Keratinocyte (primary cell): ENCODE data around the gene TPPP3. TPM values are rescaled to one million over a fixed set of nuclear protein-coding genes. Genes with fewer than 3 reads are reported as not detected.

Experiments used
- DNase-seq: peaks from one replicate; pipeline ENCODE4 v3.0.0-alpha.2; 2011; ENCODE audit warnings: low read depth, missing footprints, low spot score
- FAIRE-seq: peaks from 2 replicates; lab custom pipeline; 2011; peaks lifted over from hg19 to GRCh38; lab: Jason Lieb, UNC
- H2AFZ ChIP-seq: 2 replicates; pipeline ENCODE4 v1.6.0; 2012; ENCODE audit warnings: low read length, control low read depth, inconsistent platforms; ENCODE audit not compliant: control insufficient read depth
- H3K27ac ChIP-seq: 2 replicates; pipeline ENCODE4 v1.5.1; 2011; ENCODE audit warnings: low read length; ENCODE audit not compliant: control insufficient read depth, insufficient read depth
- H3K27me3 ChIP-seq: 3 replicates; pipeline ENCODE4 v1.6.0; 2011; ENCODE audit warnings: low read length; ENCODE audit not compliant: control insufficient read depth, insufficient read depth; ENCODE audit errors: extremely low read depth
- H3K36me3 ChIP-seq, 2 experiments: 2 replicates in 1 of 2; 3 replicates in 1 of 2; pipeline ENCODE4 v1.5.1; 2011; ENCODE audit warnings: low read length in 2 of 2, mild to moderate bottlenecking in 1 of 2; ENCODE audit not compliant: control insufficient read depth in 2 of 2, insufficient read depth in 2 of 2; ENCODE audit errors: extremely low read depth in 1 of 2
- H3K4me1 ChIP-seq: 3 replicates; pipeline ENCODE4 v1.5.1; 2011; ENCODE audit warnings: low read length; ENCODE audit not compliant: control insufficient read depth, insufficient read depth; ENCODE audit errors: extremely low read depth
- H3K4me2 ChIP-seq: 3 replicates; pipeline ENCODE4 v1.6.0; 2011; ENCODE audit warnings: low read depth, low read length; ENCODE audit not compliant: control insufficient read depth, insufficient read depth; ENCODE audit errors: extremely low read depth
- H3K4me3 ChIP-seq, 3 experiments: fragments of 200-600 bp in 1 of 3; sonication (generic) in 1 of 3; 2 replicates in 2 of 3; 3 replicates in 1 of 3; pipeline ENCODE4 v1.5.1; 2011 to 2016; ENCODE audit warnings: low read length in 3 of 3, mild to moderate bottlenecking in 3 of 3, control low read depth in 2 of 3, inconsistent platforms in 1 of 3, low read depth in 1 of 3, mixed read lengths in 1 of 3, mixed run types in 1 of 3, moderate library complexity in 1 of 3; ENCODE audit not compliant: control insufficient read depth in 2 of 3, insufficient read depth in 2 of 3; ENCODE audit errors: extremely low read depth in 1 of 3
- H3K79me2 ChIP-seq: 2 replicates; pipeline ENCODE4 v1.6.0; 2012; ENCODE audit warnings: low read length; ENCODE audit not compliant: control insufficient read depth, insufficient read depth
- H3K9ac ChIP-seq: 3 replicates; pipeline ENCODE4 v1.6.0; 2011; ENCODE audit warnings: low read length; ENCODE audit not compliant: control insufficient read depth, insufficient read depth; ENCODE audit errors: extremely low read depth
- H3K9me1 ChIP-seq: 3 replicates; pipeline ENCODE4 v1.6.0; 2011; ENCODE audit warnings: low read length; ENCODE audit not compliant: control insufficient read depth, insufficient read depth; ENCODE audit errors: extremely low read depth
- H3K9me3 ChIP-seq: 2 replicates; pipeline ENCODE4 v1.5.1; 2012; ENCODE audit warnings: low read depth, low read length; ENCODE audit not compliant: control insufficient read depth
- H4K20me1 ChIP-seq: 3 replicates; pipeline ENCODE4 v1.6.0; 2011; ENCODE audit warnings: low read length; ENCODE audit not compliant: control insufficient read depth, insufficient read depth; ENCODE audit errors: extremely low read depth
- CTCF ChIP-seq, 3 experiments: IDR thresholded peaks in 1 of 3; conservative IDR thresholded peaks in 1 of 3; optimal IDR thresholded peaks in 1 of 3; 2 replicates in 2 of 3; 3 replicates in 1 of 3; pipeline versions ENCODE3 to v1.5.1; 2011; ENCODE audit warnings: low read length in 3 of 3, mild to moderate bottlenecking in 3 of 3, moderate library complexity in 2 of 3, control low read depth in 1 of 3, inconsistent platforms in 1 of 3; ENCODE audit not compliant: insufficient read depth in 2 of 3; ENCODE audit errors: extremely low read depth in 1 of 3
- EZH2 ChIP-seq: IDR thresholded peaks from one replicate; pipeline ENCODE4 v1.6.1; 2012; ENCODE audit warnings: inconsistent platforms, mild to moderate bottlenecking, low read length, moderate library complexity
- dilution Hi-C: fragments of 300-500 bp; cut with MboI; formaldehyde crosslinking; loops from one replicate; pipeline ENCODE4 v1.7.0; 2020; ENCODE audit warnings: low sequenced_read_pairs; ENCODE audit not compliant: extremely low pct_ligation_motif_present
- polyA plus RNA-seq, 5 experiments: library from polyadenylated mRNA; depleted of rRNA in 3 of 5; stranded (reverse) in 3 of 5; stranded (forward) in 1 of 5; unstranded in 1 of 5; fragments of >200 nt; gene quantifications; 1 replicate in 1 of 5; 2 replicates in 3 of 5; 3 replicates in 1 of 5; pipeline versions ENCODE4 v1.2.1 to v1.2.3, GENCODE V29; 2011 to 2012; ENCODE audit warnings: missing spikeins in 2 of 5, low read depth in 1 of 5, low replicate concordance in 1 of 5

Gene TPPP3
- polyA plus RNA-seq, 1 donor (not counting 4 experiments of a cell fraction or from before 2014, with no cell fraction given), result 0.96 TPM

- DNase-seq, result no peak
- no peak for FAIRE-seq
- Histone ChIP-seq H3K27me3 (no peaks in the 10 kb centered on the region), H3K4me1 (no peaks in the 10 kb centered on the region), H3K4me3 (no peak overlapping the region), H3K9me3 (no peaks in the 10 kb centered on the region), H3K9ac (no peak overlapping the region), H3K9me1 (no peaks in the 10 kb centered on the region), H3K36me3 (no peaks in the 10 kb centered on the region), H3K4me2 (no peak overlapping the region), H4K20me1 (no peaks in the 10 kb centered on the region), H3K27ac (no peak overlapping the region), H2AFZ (no peak overlapping the region), H3K79me2 (no peaks in the 10 kb centered on the region)
- dilution Hi-C loops, result no loop called here
- no peak for TF ChIP-seq EZH2
These were observed 47.0 kb downstream of the TPPP3 start for GRCh38 chr16:67346341-67346740.

- no peak for TF ChIP-seq CTCF (optimal IDR thresholded peaks at IDR 0.05 in 1 of 3, IDR thresholded peaks at IDR 0.05 in 1 of 3, conservative IDR thresholded peaks at IDR 0.05 in 1 of 3; ENCODE audit: extremely low read depth in 1 of 3, insufficient read depth in 2 of 3, low read length in 3 of 3)
- no peak for TF ChIP-seq EZH2
These were observed 47.9 kb downstream of the TPPP3 start for GRCh38 chr16:67345401-67345800.

GRCh38 chr16:67342616-67343015 lies 50.7 kb downstream of the TPPP3 start:
- Histone ChIP-seq H4K20me1 (no peaks in the 10 kb centered on the region), H3K27me3 (no peaks in the 10 kb centered on the region), H3K9me1 (no peaks in the 10 kb centered on the region), H3K36me3 (no peaks in the 10 kb centered on the region), H3K9ac (no peak overlapping the region), H2AFZ (no peak overlapping the region), H3K27ac (no peak overlapping the region), H3K4me2 (no peak overlapping the region), H3K9me3 (no peaks in the 10 kb centered on the region), H3K79me2 (no peaks in the 10 kb centered on the region), H3K4me3 (no peak overlapping the region), H3K4me1 (no peaks in the 10 kb centered on the region)
- DNase-seq, result no peak
- dilution Hi-C loops, result no loop called here
- TF ChIP-seq EZH2 (no peak), CTCF (optimal IDR thresholded peaks at IDR 0.05 in 1 of 3, IDR thresholded peaks at IDR 0.05 in 1 of 3, conservative IDR thresholded peaks at IDR 0.05 in 1 of 3; ENCODE audit: extremely low read depth in 1 of 3, insufficient read depth in 2 of 3, low read length in 3 of 3) (no peak)
- no peak for FAIRE-seq

More at GRCh38 chr16:67345401-67345800, 47.9 kb downstream of the TPPP3 start:
- no peak for DNase-seq
- Histone ChIP-seq H3K9me1 (no peaks in the 10 kb centered on the region), H3K27me3 (no peaks in the 10 kb centered on the region), H3K79me2 (no peaks in the 10 kb centered on the region), H3K4me1 (no peaks in the 10 kb centered on the region), H4K20me1 (no peaks in the 10 kb centered on the region), H3K9me3 (no peaks in the 10 kb centered on the region), H3K27ac (no peak overlapping the region), H3K4me2 (no peak overlapping the region), H2AFZ (no peak overlapping the region), H3K4me3 (no peak overlapping the region), H3K9ac (no peak overlapping the region), H3K36me3 (no peaks in the 10 kb centered on the region)
- dilution Hi-C loops, result no loop called here
- FAIRE-seq, result no peak
